Body of pancreas (tissue), 4 donors: ENCODE data around the gene LMNA. TPM values are rescaled to one million over a fixed set of nuclear protein-coding genes. Genes with fewer than 3 reads are reported as not detected.

Experiments used
- ATAC-seq: fragments of 150-250 bp; one replicate; pipeline ENCODE4 v1.9.1; 2016
- DNase-seq, 4 donors: peaks; one replicate each; pipeline ENCODE4 v3.0.0-alpha.2; 2019
- H3K27ac ChIP-seq, 4 donors: fragments of 200-600 bp; sonication (generic); 1 replicate in 3 of 4; 2 replicates in 1 of 4; pipeline versions ENCODE4 v1.5.1 to v1.6.1; 2016 to 2019; ENCODE audit warnings: mild to moderate bottlenecking in 1 of 4, mixed read lengths in 1 of 4, moderate library complexity in 1 of 4
- H3K27me3 ChIP-seq, 2 donors: fragments of 200-600 bp; sonication (generic); one replicate each; pipeline ENCODE4 v1.6.0; 2016; ENCODE audit warnings: mild to moderate bottlenecking in 1 of 2
- H3K36me3 ChIP-seq, 2 donors: fragments of 200-600 bp; sonication (generic); replicated peaks in 1 of 2; 2 replicates each; pipeline ENCODE4 v1.5.1; 2016; ENCODE audit warnings: low read depth in 2 of 2; ENCODE audit not compliant: insufficient read depth in 1 of 2
- H3K4me1 ChIP-seq: fragments of 200-600 bp; sonication (generic); one replicate; pipeline ENCODE4 v1.6.0; 2016
- H3K4me3 ChIP-seq, 2 donors: fragments of 200-600 bp; sonication (generic); 1 replicate in 1 of 2; 2 replicates in 1 of 2; pipeline ENCODE4 v1.5.1; 2016 to 2019
- H3K9me3 ChIP-seq, 3 donors: fragments of 200-600 bp; sonication (generic); 1 replicate in 2 of 3; 2 replicates in 1 of 3; pipeline ENCODE4 v1.5.1; 2016
- POLR2A ChIP-seq, 3 donors: fragments of 450-650 bp; IDR thresholded peaks; one replicate each; pipeline ENCODE4 v1.6.1; 2016; ENCODE audit warnings: antibody characterized with exemption in 3 of 3, mild to moderate bottlenecking in 2 of 3
- WGBS, 2 donors: methylation state at CpG; one replicate each; pipeline ENCODE4 v1.1.5; 2017; 5-methylcytosine and 5-hydroxymethylcytosine counted together
- intact Hi-C: fragments of 100-400 bp; cut with DNase I; formaldehyde crosslinking; loops from one replicate; pipeline ENCODE4 v1.15.1; 2023
- total RNA-seq, 2 donors: library from RNA; depleted of rRNA; stranded (reverse); fragments of >200 nt; gene quantifications; one replicate each; pipeline ENCODE4 v1.1.0, GENCODE V29; 2016
- TF ChIP-seq, protein P1 (sequence below), 7 experiments: fragments of 450-650 bp in 4 of 7; fragments of 200-600 bp in 3 of 7; sonication (generic) in 3 of 7; IDR thresholded peaks; one replicate each; pipeline ENCODE4 v1.5.1; 2016 to 2019; ENCODE audit warnings: antibody characterized with exemption in 7 of 7

The LMNA gene
- total RNA-seq, 2 donors from 2014 or later: 152 to 186 TPM

GRCh38 chr1:156134716-156135435, 20.4 kb downstream of the LMNA start:
- Histone ChIP-seq H3K27me3 (no peaks in the 10 kb centered on the region), H3K36me3 (peaks cover 51 to 54% of the 10 kb centered on the region in 2 donors), H3K4me1 (peaks cover 9% of the 10 kb centered on the region), H3K9me3 (no peaks in the 10 kb centered on the region), H3K4me3 (no peak overlapping the region), H3K27ac (no peak overlapping the region)
- WGBS, 2 donors: 88 to 90% methylated on average over 12 to 18 of the region's 18 CpGs
- intact Hi-C loops: no loop called here
- no peak for ATAC-seq
- TF ChIP-seq, protein P1, sequence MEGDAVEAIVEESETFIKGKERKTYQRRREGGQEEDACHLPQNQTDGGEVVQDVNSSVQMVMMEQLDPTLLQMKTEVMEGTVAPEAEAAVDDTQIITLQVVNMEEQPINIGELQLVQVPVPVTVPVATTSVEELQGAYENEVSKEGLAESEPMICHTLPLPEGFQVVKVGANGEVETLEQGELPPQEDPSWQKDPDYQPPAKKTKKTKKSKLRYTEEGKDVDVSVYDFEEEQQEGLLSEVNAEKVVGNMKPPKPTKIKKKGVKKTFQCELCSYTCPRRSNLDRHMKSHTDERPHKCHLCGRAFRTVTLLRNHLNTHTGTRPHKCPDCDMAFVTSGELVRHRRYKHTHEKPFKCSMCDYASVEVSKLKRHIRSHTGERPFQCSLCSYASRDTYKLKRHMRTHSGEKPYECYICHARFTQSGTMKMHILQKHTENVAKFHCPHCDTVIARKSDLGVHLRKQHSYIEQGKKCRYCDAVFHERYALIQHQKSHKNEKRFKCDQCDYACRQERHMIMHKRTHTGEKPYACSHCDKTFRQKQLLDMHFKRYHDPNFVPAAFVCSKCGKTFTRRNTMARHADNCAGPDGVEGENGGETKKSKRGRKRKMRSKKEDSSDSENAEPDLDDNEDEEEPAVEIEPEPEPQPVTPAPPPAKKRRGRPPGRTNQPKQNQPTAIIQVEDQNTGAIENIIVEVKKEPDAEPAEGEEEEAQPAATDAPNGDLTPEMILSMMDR (IDR thresholded peaks at IDR 0.05): no peak
- TF ChIP-seq POLR2A (IDR thresholded peaks at IDR 0.05): no peak
- no peak for DNase-seq

DNA sequence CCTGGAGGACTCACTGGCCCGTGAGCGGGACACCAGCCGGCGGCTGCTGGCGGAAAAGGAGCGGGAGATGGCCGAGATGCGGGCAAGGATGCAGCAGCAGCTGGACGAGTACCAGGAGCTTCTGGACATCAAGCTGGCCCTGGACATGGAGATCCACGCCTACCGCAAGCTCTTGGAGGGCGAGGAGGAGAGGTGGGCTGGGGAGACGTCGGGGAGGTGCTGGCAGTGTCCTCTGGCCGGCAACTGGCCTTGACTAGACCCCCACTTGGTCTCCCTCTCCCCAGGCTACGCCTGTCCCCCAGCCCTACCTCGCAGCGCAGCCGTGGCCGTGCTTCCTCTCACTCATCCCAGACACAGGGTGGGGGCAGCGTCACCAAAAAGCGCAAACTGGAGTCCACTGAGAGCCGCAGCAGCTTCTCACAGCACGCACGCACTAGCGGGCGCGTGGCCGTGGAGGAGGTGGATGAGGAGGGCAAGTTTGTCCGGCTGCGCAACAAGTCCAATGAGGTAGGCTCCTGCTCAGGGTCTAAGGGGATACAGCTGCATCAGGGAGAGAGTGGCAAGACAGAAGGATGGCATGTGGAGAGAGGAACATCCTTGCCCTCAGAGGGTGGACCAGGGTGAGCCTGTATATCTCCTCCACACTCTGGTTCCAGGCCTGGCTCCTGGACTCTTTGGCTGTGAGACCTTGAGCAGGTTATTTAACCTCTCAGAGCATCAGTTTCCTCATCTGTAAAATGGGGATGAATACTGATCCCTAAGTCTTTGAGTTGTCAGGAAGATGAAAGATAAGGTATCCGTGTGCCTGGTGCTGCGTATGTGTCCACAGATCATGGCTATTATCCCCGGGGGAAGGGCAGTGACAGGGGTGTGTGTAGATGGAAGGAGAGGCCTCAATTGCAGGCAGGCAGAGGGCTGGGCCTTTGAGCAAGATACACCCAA, 21.7 kb downstream of the LMNA start:
- H3K27me3 ChIP-seq: no peaks in the 10 kb centered on the region
- no peaks in the 10 kb centered on the region for H3K4me1 ChIP-seq
- intact Hi-C loops: no loop called here
- no peak overlapping the region for H3K27ac ChIP-seq
- no peak for TF ChIP-seq POLR2A (IDR thresholded peaks at IDR 0.05)
- TF ChIP-seq, protein P1 (IDR thresholded peaks at IDR 0.05): no peak
- H3K36me3 ChIP-seq: peaks cover 51 to 54% of the 10 kb centered on the region in 2 donors
- no peak for DNase-seq
- no peak for ATAC-seq
- no peaks in the 10 kb centered on the region for H3K9me3 ChIP-seq
- no peak overlapping the region for H3K4me3 ChIP-seq
- WGBS, 2 donors: 92 to 93% methylated on average over 19 to 34 of the region's 34 CpGs

DNA sequence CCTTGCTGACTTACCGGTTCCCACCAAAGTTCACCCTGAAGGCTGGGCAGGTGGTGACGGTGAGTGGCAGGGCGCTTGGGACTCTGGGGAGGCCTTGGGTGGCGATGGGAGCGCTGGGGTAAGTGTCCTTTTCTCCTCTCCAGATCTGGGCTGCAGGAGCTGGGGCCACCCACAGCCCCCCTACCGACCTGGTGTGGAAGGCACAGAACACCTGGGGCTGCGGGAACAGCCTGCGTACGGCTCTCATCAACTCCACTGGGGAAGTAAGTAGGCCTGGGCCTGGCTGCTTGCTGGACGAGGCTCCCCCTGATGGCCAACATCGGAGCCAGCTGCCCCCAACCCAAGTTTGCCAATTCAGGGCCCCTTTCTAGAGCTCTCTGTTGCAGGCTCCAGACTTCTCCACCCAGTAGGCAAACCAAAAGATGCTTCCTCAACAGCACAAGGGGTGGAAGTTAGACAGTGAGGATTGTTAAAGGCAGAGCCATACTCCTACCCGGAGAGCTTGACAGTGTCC, 22.5 kb downstream of the LMNA start:
- ATAC-seq (no peak), DNase-seq (no peak)
- H3K9me3 ChIP-seq: no peaks in the 10 kb centered on the region
- no peak overlapping the region for H3K4me3 ChIP-seq
- peaks cover 49 to 54% of the 10 kb centered on the region in 2 donors for H3K36me3 ChIP-seq
- H3K27ac ChIP-seq: no peak overlapping the region
- intact Hi-C loops: no loop called here
- no peaks in the 10 kb centered on the region for H3K27me3 ChIP-seq
- 20 to 74% methylated on average over 1 to 10 of the region's 12 CpGs for WGBS, 2 donors
- no peak for TF ChIP-seq POLR2A (IDR thresholded peaks at IDR 0.05)
- TF ChIP-seq, protein P1 (IDR thresholded peaks at IDR 0.05): no peak
- no peaks in the 10 kb centered on the region for H3K4me1 ChIP-seq

GRCh38 chr1:156138458-156138867, 24.0 kb downstream of the LMNA start:
- intact Hi-C loops: no loop called here
- no peak for ATAC-seq
- DNase-seq: no peak
- H3K36me3 ChIP-seq: peaks cover 49 to 53% of the 10 kb centered on the region in 2 donors
- H3K9me3 ChIP-seq: no peaks in the 10 kb centered on the region
- no peak overlapping the region for H3K27ac ChIP-seq
- TF ChIP-seq, protein P1 (IDR thresholded peaks at IDR 0.05): no peak
- no peak for TF ChIP-seq POLR2A (IDR thresholded peaks at IDR 0.05)
- no peaks in the 10 kb centered on the region for H3K27me3 ChIP-seq
- whole genome bisulfite sequencing, 2 donors: 96 to 100% methylated on average over 1 to 22 of the region's 22 CpGs
- no peak overlapping the region for H3K4me3 ChIP-seq
- no peaks in the 10 kb centered on the region for H3K4me1 ChIP-seq
